Activated naive CD8-positive, alpha-beta T cell treated with anti-CD3 and anti-CD28 coated beads for 36 hours (primary cell): ENCODE measurements around the gene RASSF8. TPM values are rescaled to one million over a fixed set of nuclear protein-coding genes. Genes with fewer than 3 reads are reported as not detected.

Source experiments
- DNase-seq: peaks from one replicate; pipeline ENCODE4 v3.0.0; 2021
- H3K27ac Mint-ChIP-seq: one replicate; pipeline ENCODE4 v1.8.0; 2022; ENCODE audit warnings: mild to moderate bottlenecking, moderate library complexity, mixed read lengths
- H3K27me3 Mint-ChIP-seq: one replicate; pipeline ENCODE4 v1.8.0; 2022; ENCODE audit warnings: mild to moderate bottlenecking, mixed read lengths
- H3K36me3 Mint-ChIP-seq: one replicate; pipeline ENCODE4 v1.8.0; 2021; ENCODE audit warnings: mild to moderate bottlenecking, mixed read lengths
- H3K4me1 Mint-ChIP-seq: one replicate; pipeline ENCODE4 v1.8.0; 2021; ENCODE audit warnings: mixed read lengths
- H3K4me3 Mint-ChIP-seq: one replicate; pipeline ENCODE4 v1.8.0; 2022; ENCODE audit warnings: mild to moderate bottlenecking, moderate library complexity, mixed read lengths
- H3K9me3 Mint-ChIP-seq: one replicate; pipeline ENCODE4 v1.8.0; 2022; ENCODE audit warnings: mixed read lengths
- total RNA-seq, 2 experiments: library from RNA; stranded (reverse); gene quantifications; one replicate each; pipeline ENCODE4 v1.2.3, GENCODE V29; 2021

Gene RASSF8
- total RNA-seq, 2 experiments from 2014 or later = 0.18 TPM; not detected in 1

- no peaks in the 10 kb centered on the region for H3K4me1 Mint-ChIP-seq
- H3K9me3 Mint-ChIP-seq = no peaks in the 10 kb centered on the region
- no peaks in the 10 kb centered on the region for H3K36me3 Mint-ChIP-seq
- H3K27ac Mint-ChIP-seq = no peak overlapping the region
- no peak overlapping the region for H3K4me3 Mint-ChIP-seq
- peaks cover 11% of the 10 kb centered on the region for H3K27me3 Mint-ChIP-seq
- no peak for DNase-seq
Observed at GRCh38 chr12:26021534-26021933, 63.1 kb downstream of the RASSF8 start.

- Mint-ChIP-seq H3K36me3 (no peaks in the 10 kb centered on the region), H3K4me3 (no peak overlapping the region), H3K9me3 (no peaks in the 10 kb centered on the region), H3K27me3 (peaks cover 11% of the 10 kb centered on the region), H3K4me1 (no peaks in the 10 kb centered on the region), H3K27ac (no peak overlapping the region)
- DNase-seq = no peak
Observed at GRCh38 chr12:26022043-26022442, 63.6 kb downstream of the RASSF8 start.

- no peak overlapping the region for H3K4me3 Mint-ChIP-seq
- DNase-seq = no peak
- H3K27ac Mint-ChIP-seq = no peak overlapping the region
- H3K4me1 Mint-ChIP-seq = no peaks in the 10 kb centered on the region
- no peaks in the 10 kb centered on the region for H3K36me3 Mint-ChIP-seq
- H3K27me3 Mint-ChIP-seq = peaks cover 6% of the 10 kb centered on the region
- H3K9me3 Mint-ChIP-seq = no peaks in the 10 kb centered on the region
Observed at GRCh38 chr12:26026713-26027112, 68.2 kb downstream of the RASSF8 start.

GRCh38 chr12:26027401-26027800 lies 68.9 kb downstream of the RASSF8 start:
- Mint-ChIP-seq H3K4me1 (no peaks in the 10 kb centered on the region), H3K4me3 (no peak overlapping the region), H3K27ac (no peak overlapping the region), H3K27me3 (peaks cover 6% of the 10 kb centered on the region), H3K9me3 (no peaks in the 10 kb centered on the region), H3K36me3 (no peaks in the 10 kb centered on the region)
- no peak for DNase-seq

- Mint-ChIP-seq H3K36me3 (no peaks in the 10 kb centered on the region), H3K27me3 (peaks cover 3% of the 10 kb centered on the region), H3K9me3 (no peaks in the 10 kb centered on the region), H3K27ac (no peak overlapping the region), H3K4me3 (no peak overlapping the region), H3K4me1 (no peaks in the 10 kb centered on the region)
- DNase-seq = no peak
Observed at GRCh38 chr12:26028953-26029735, 70.7 kb downstream of the RASSF8 start.

GRCh38 chr12:26029736-26030022 lies 71.2 kb downstream of the RASSF8 start:
- DNase-seq = no peak
- Mint-ChIP-seq H3K27me3 (peaks cover 3% of the 10 kb centered on the region), H3K4me1 (no peaks in the 10 kb centered on the region), H3K9me3 (no peaks in the 10 kb centered on the region), H3K4me3 (no peak overlapping the region), H3K27ac (no peak overlapping the region), H3K36me3 (no peaks in the 10 kb centered on the region)

GRCh38 chr12:26030371-26030770 lies 71.9 kb downstream of the RASSF8 start:
- Mint-ChIP-seq H3K4me1 (no peaks in the 10 kb centered on the region), H3K9me3 (no peaks in the 10 kb centered on the region), H3K27me3 (peaks cover 3% of the 10 kb centered on the region), H3K36me3 (no peaks in the 10 kb centered on the region), H3K4me3 (no peak overlapping the region), H3K27ac (no peak overlapping the region)
- DNase-seq = no peak

GRCh38 chr12:26031318-26031717 lies 72.8 kb downstream of the RASSF8 start:
- no peak for DNase-seq
- Mint-ChIP-seq H3K4me3 (no peak overlapping the region), H3K27me3 (peaks cover 3% of the 10 kb centered on the region), H3K27ac (no peak overlapping the region), H3K9me3 (no peaks in the 10 kb centered on the region), H3K36me3 (no peaks in the 10 kb centered on the region), H3K4me1 (no peaks in the 10 kb centered on the region)

GRCh38 chr12:26031827-26032226 lies 73.3 kb downstream of the RASSF8 start:
- no peaks in the 10 kb centered on the region for H3K9me3 Mint-ChIP-seq
- H3K27ac Mint-ChIP-seq = no peak overlapping the region
- no peak overlapping the region for H3K4me3 Mint-ChIP-seq
- DNase-seq = no peak
- H3K36me3 Mint-ChIP-seq = no peaks in the 10 kb centered on the region
- H3K4me1 Mint-ChIP-seq = no peaks in the 10 kb centered on the region
- H3K27me3 Mint-ChIP-seq = peaks cover 3% of the 10 kb centered on the region

GRCh38 chr12:26032290-26032689 lies 73.8 kb downstream of the RASSF8 start:
- DNase-seq = no peak
- no peak overlapping the region for H3K27ac Mint-ChIP-seq
- no peaks in the 10 kb centered on the region for H3K9me3 Mint-ChIP-seq
- no peaks in the 10 kb centered on the region for H3K4me1 Mint-ChIP-seq
- H3K27me3 Mint-ChIP-seq = peaks cover 3% of the 10 kb centered on the region
- H3K4me3 Mint-ChIP-seq = no peak overlapping the region
- H3K36me3 Mint-ChIP-seq = no peaks in the 10 kb centered on the region

GRCh38 chr12:26032719-26033241 lies 74.3 kb downstream of the RASSF8 start:
- Mint-ChIP-seq H3K4me3 (no peak overlapping the region), H3K4me1 (no peaks in the 10 kb centered on the region), H3K9me3 (no peaks in the 10 kb centered on the region), H3K27me3 (peaks cover 3% of the 10 kb centered on the region), H3K27ac (no peak overlapping the region), H3K36me3 (no peaks in the 10 kb centered on the region)
- no peak for DNase-seq

- H3K4me1 Mint-ChIP-seq = no peaks in the 10 kb centered on the region
- H3K4me3 Mint-ChIP-seq = no peak overlapping the region
- no peaks in the 10 kb centered on the region for H3K36me3 Mint-ChIP-seq
- H3K27me3 Mint-ChIP-seq = no peaks in the 10 kb centered on the region
- no peaks in the 10 kb centered on the region for H3K9me3 Mint-ChIP-seq
- no peak for DNase-seq
- no peak overlapping the region for H3K27ac Mint-ChIP-seq
Observed at GRCh38 chr12:26034371-26035142, 76.1 kb downstream of the RASSF8 start.

GRCh38 chr12:26036877-26037276 lies 78.4 kb downstream of the RASSF8 start:
- H3K36me3 Mint-ChIP-seq = no peaks in the 10 kb centered on the region
- no peak for DNase-seq
- no peaks in the 10 kb centered on the region for H3K9me3 Mint-ChIP-seq
- H3K27ac Mint-ChIP-seq = no peak overlapping the region
- H3K4me3 Mint-ChIP-seq = no peak overlapping the region
- no peaks in the 10 kb centered on the region for H3K4me1 Mint-ChIP-seq
- H3K27me3 Mint-ChIP-seq = no peaks in the 10 kb centered on the region

- Mint-ChIP-seq H3K4me3 (no peak overlapping the region), H3K9me3 (no peaks in the 10 kb centered on the region), H3K27me3 (no peaks in the 10 kb centered on the region), H3K4me1 (no peaks in the 10 kb centered on the region), H3K36me3 (no peaks in the 10 kb centered on the region), H3K27ac (no peak overlapping the region)
- no peak for DNase-seq
Observed at GRCh38 chr12:26037615-26038220, 79.2 kb downstream of the RASSF8 start.

GRCh38 chr12:26042645-26043044 lies 84.2 kb downstream of the RASSF8 start:
- Mint-ChIP-seq H3K4me3 (no peak overlapping the region), H3K27me3 (no peaks in the 10 kb centered on the region), H3K27ac (no peak overlapping the region), H3K9me3 (no peaks in the 10 kb centered on the region), H3K4me1 (no peaks in the 10 kb centered on the region), H3K36me3 (no peaks in the 10 kb centered on the region)
- DNase-seq = no peak
